ENCODE results near the gene ZNF91.
"Not testable (repeated sequence)": the region's sequence is repeated elsewhere in the genome, so short reads cannot be mapped to it uniquely, and the experiment has no call there.

The ZNF91 gene

DNA sequence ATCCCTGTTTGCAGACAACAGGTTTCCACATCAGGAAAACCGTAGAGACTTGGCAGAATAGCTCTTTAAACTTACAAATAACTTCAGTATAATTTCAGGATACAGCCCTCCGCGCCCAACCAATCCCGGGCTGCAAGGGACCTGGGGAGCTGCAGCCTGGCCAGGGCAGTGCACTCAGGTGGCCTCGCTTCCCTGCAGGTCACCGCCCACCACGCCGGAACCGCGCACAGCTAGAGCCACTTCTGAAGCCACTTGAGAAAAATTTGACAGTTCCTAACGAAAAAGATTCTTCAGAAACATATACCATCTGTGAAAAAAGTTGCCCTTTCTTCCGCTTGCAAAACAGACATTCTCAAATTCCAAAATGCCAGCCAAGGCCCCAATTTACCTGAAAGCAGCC lies 11.1 kb downstream of the ZNF91 start:
- Histone ChIP-seq H4K91ac (ENCODE audit: low read depth, low read length, poor library complexity) (no peak overlapping the region), H3K4me2 (ENCODE audit: insufficient read depth, low read length, poor library complexity, severe bottlenecking) (no peak overlapping the region), H3K36me3 (replicated peaks in 1 of 2; ENCODE audit: control insufficient read depth in 2 of 2, insufficient read depth in 2 of 2, low read length in 2 of 2) (peaks cover 17 to 100% of the 10 kb centered on the region in 2 donors), H3K27ac (replicated peaks; ENCODE audit: low read length) (no peak overlapping the region), H2BK12ac (ENCODE audit: low read length) (no peak overlapping the region), H3K9ac (ENCODE audit: low read depth, low read length, poor library complexity) (no peak overlapping the region), H3K27me3 (ENCODE audit: control insufficient read depth in 3 of 3, insufficient read depth in 3 of 3, low read depth in 1 of 3, low read length in 3 of 3) (no peaks in the 10 kb centered on the region), H3K79me1 (ENCODE audit: low read depth, low read length) (peaks cover 11% of the 10 kb centered on the region), H3K4me1 (ENCODE audit: control insufficient read depth in 2 of 2, insufficient read depth in 1 of 2, low read depth in 1 of 2, low read length in 2 of 2) (no peaks in the 10 kb centered on the region), H3K14ac (ENCODE audit: low read length) (no peak overlapping the region), H2BK120ac (ENCODE audit: low read depth, low read length) (no peak overlapping the region), H2AFZ (ENCODE audit: low read length) (no peak overlapping the region), H2BK15ac (ENCODE audit: low read length) (no peak overlapping the region), H3K9me3 (replicated peaks in 1 of 2; ENCODE audit: control insufficient read depth in 2 of 2, insufficient read depth in 1 of 2, low read depth in 1 of 2, low read length in 2 of 2) (peaks cover 14 to 95% of the 10 kb centered on the region in 2 donors), H2AK5ac (ENCODE audit: low read depth, low read length) (no peak overlapping the region), H2BK5ac (ENCODE audit: low read length) (no peak overlapping the region), H3K4me3 (ENCODE audit: low read length in 2 of 2) (no peak overlapping the region), H3K18ac (ENCODE audit: low read length) (no peak overlapping the region), H4K8ac (ENCODE audit: low read depth, low read length) (no peak overlapping the region), H3K4ac (ENCODE audit: low read length) (no peak overlapping the region), H3K23ac (ENCODE audit: low read depth, low read length, poor library complexity) (no peak overlapping the region)
- no peak for DNase-seq (ENCODE audit: low spot score)
- no CpG with 5 or more reads among the region's 12 CpGs for WGBS, 2 donors (ENCODE audit: extremely low coverage in 2 of 2, insufficient read length in 2 of 2, insufficient replicate concordance in 1 of 2)

DNA sequence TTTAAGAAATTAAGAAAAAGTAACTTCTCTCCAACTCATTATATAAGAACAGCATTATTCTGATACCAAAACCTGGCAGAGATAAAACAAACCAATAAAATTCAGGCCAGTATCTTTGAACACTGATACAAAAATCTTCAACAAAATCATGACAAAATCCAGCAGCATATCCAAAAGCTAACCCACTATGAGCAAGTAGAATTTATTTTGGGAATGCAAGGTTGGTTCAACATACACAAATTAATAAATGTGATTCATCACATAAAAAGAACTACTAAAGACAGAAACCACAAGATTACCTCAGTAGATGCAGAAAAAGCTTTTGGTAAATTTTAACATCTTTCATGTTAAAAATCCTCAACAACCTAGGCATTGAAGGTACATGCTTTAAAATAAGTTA lies 12.3 kb downstream of the ZNF91 start:
- no peak for DNase-seq (ENCODE audit: low spot score)
- no peak overlapping the region for H3K4me2 ChIP-seq (ENCODE audit: insufficient read depth, low read length, poor library complexity, severe bottlenecking)
- no peak overlapping the region for H2BK5ac ChIP-seq (ENCODE audit: low read length)
- H2BK120ac ChIP-seq (ENCODE audit: low read depth, low read length): no peak overlapping the region
- no peak overlapping the region for H4K8ac ChIP-seq (ENCODE audit: low read depth, low read length)
- H2AFZ ChIP-seq (ENCODE audit: low read length): no peak overlapping the region
- no peak overlapping the region for H3K23ac ChIP-seq (ENCODE audit: low read depth, low read length, poor library complexity)
- H3K4me3 ChIP-seq (ENCODE audit: low read length in 2 of 2): no peak overlapping the region
- no peak overlapping the region for H3K9ac ChIP-seq (ENCODE audit: low read depth, low read length, poor library complexity)
- H3K27ac ChIP-seq (replicated peaks; ENCODE audit: low read length): no peak overlapping the region
- H2BK15ac ChIP-seq (ENCODE audit: low read length): no peak overlapping the region
- no peak overlapping the region for H2BK12ac ChIP-seq (ENCODE audit: low read length)
- H3K14ac ChIP-seq (ENCODE audit: low read length): no peak overlapping the region
- H3K79me1 ChIP-seq (ENCODE audit: low read depth, low read length): peaks cover 13% of the 10 kb centered on the region
- H3K18ac ChIP-seq (ENCODE audit: low read length): no peak overlapping the region
- no peaks in the 10 kb centered on the region for H3K4me1 ChIP-seq (ENCODE audit: control insufficient read depth in 2 of 2, insufficient read depth in 1 of 2, low read depth in 1 of 2, low read length in 2 of 2)
- peaks cover 19 to 96% of the 10 kb centered on the region in 2 donors for H3K9me3 ChIP-seq (replicated peaks in 1 of 2; ENCODE audit: control insufficient read depth in 2 of 2, insufficient read depth in 1 of 2, low read depth in 1 of 2, low read length in 2 of 2)
- H2AK5ac ChIP-seq (ENCODE audit: low read depth, low read length): no peak overlapping the region
- H3K4ac ChIP-seq (ENCODE audit: low read length): no peak overlapping the region
- H3K27me3 ChIP-seq (ENCODE audit: control insufficient read depth in 3 of 3, insufficient read depth in 3 of 3, low read depth in 1 of 3, low read length in 3 of 3): no peaks in the 10 kb centered on the region
- no peak overlapping the region for H4K91ac ChIP-seq (ENCODE audit: low read depth, low read length, poor library complexity)
- H3K36me3 ChIP-seq (replicated peaks in 1 of 2; ENCODE audit: control insufficient read depth in 2 of 2, insufficient read depth in 2 of 2, low read length in 2 of 2): peaks cover 15 to 100% of the 10 kb centered on the region in 2 donors

DNA sequence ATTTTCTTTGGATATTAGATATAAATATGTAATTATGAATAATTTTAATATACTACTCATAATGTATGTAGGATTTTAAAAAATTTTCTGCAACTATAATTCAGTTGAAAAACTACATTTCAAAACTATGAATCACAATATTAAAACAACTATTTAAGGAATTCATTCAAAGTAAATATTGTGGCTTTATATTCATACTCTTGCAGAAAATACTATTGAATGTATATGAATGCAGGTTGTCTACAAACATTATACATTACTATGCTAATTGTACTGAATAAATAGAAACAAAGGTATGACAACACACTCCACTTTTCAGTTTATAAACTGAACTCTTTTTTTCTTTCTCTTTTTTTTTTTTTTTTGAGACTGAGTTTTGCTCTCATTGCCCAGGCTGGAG lies 14.2 kb downstream of the ZNF91 start:
- no peak overlapping the region for H3K4me2 ChIP-seq (ENCODE audit: insufficient read depth, low read length, poor library complexity, severe bottlenecking)
- no peak overlapping the region for H3K23ac ChIP-seq (ENCODE audit: low read depth, low read length, poor library complexity)
- H2AFZ ChIP-seq (ENCODE audit: low read length): no peak overlapping the region
- no peak overlapping the region for H3K27ac ChIP-seq (replicated peaks; ENCODE audit: low read length)
- H3K18ac ChIP-seq (ENCODE audit: low read length): no peak overlapping the region
- peaks cover 15 to 100% of the 10 kb centered on the region in 2 donors for H3K36me3 ChIP-seq (replicated peaks in 1 of 2; ENCODE audit: control insufficient read depth in 2 of 2, insufficient read depth in 2 of 2, low read length in 2 of 2)
- H2BK15ac ChIP-seq (ENCODE audit: low read length): no peak overlapping the region
- no peak overlapping the region for H3K14ac ChIP-seq (ENCODE audit: low read length)
- H4K91ac ChIP-seq (ENCODE audit: low read depth, low read length, poor library complexity): no peak overlapping the region
- no peaks in the 10 kb centered on the region for H3K27me3 ChIP-seq (ENCODE audit: control insufficient read depth in 3 of 3, insufficient read depth in 3 of 3, low read depth in 1 of 3, low read length in 3 of 3)
- H3K4ac ChIP-seq (ENCODE audit: low read length): no peak overlapping the region
- H2BK12ac ChIP-seq (ENCODE audit: low read length): no peak overlapping the region
- no peak for DNase-seq (ENCODE audit: low spot score)
- no peak overlapping the region for H2BK120ac ChIP-seq (ENCODE audit: low read depth, low read length)
- H3K79me1 ChIP-seq (ENCODE audit: low read depth, low read length): peaks cover 13% of the 10 kb centered on the region
- no peaks in the 10 kb centered on the region for H3K4me1 ChIP-seq (ENCODE audit: control insufficient read depth in 2 of 2, insufficient read depth in 1 of 2, low read depth in 1 of 2, low read length in 2 of 2)
- no peak overlapping the region for H3K4me3 ChIP-seq (ENCODE audit: low read length in 2 of 2)
- no peak overlapping the region for H3K9ac ChIP-seq (ENCODE audit: low read depth, low read length, poor library complexity)
- H2BK5ac ChIP-seq (ENCODE audit: low read length): no peak overlapping the region
- peaks cover 19 to 99% of the 10 kb centered on the region in 2 donors for H3K9me3 ChIP-seq (replicated peaks in 1 of 2; ENCODE audit: control insufficient read depth in 2 of 2, insufficient read depth in 1 of 2, low read depth in 1 of 2, low read length in 2 of 2)
- H2AK5ac ChIP-seq (ENCODE audit: low read depth, low read length): no peak overlapping the region
- no peak overlapping the region for H4K8ac ChIP-seq (ENCODE audit: low read depth, low read length)

DNA sequence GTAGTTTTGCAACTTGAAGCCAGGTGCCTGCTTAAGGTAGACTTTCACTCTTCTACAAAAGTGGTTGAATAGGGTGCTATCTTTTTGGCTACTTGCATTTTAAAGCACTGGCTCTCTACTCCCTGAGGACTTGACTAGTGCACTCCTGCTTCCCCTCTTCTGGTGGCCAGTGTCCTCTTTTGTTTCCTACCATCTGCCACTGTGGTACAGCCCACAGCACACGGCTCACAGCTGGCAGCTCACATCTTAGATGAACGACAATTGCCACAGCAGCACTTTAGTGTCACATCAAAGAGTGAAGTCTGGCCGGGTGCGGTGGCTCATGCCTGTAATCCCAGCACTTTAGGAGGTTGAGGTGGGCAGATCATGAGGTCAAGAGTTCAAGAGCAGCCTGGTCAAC lies 15.6 kb downstream of the ZNF91 start:
- not testable (repeated sequence) for H3K27ac ChIP-seq (replicated peaks; ENCODE audit: low read length); H3K4me2 ChIP-seq (ENCODE audit: insufficient read depth, low read length, poor library complexity, severe bottlenecking); H2BK120ac ChIP-seq (ENCODE audit: low read depth, low read length); H3K18ac ChIP-seq (ENCODE audit: low read length); H2BK12ac ChIP-seq (ENCODE audit: low read length); H3K27me3 ChIP-seq (ENCODE audit: control insufficient read depth in 3 of 3, insufficient read depth in 3 of 3, low read depth in 1 of 3, low read length in 3 of 3); H3K4ac ChIP-seq (ENCODE audit: low read length); H3K4me1 ChIP-seq (ENCODE audit: control insufficient read depth in 2 of 2, insufficient read depth in 1 of 2, low read depth in 1 of 2, low read length in 2 of 2); H2AFZ ChIP-seq (ENCODE audit: low read length); H4K91ac ChIP-seq (ENCODE audit: low read depth, low read length, poor library complexity); H3K23ac ChIP-seq (ENCODE audit: low read depth, low read length, poor library complexity); H2BK5ac ChIP-seq (ENCODE audit: low read length); H3K9ac ChIP-seq (ENCODE audit: low read depth, low read length, poor library complexity); H4K8ac ChIP-seq (ENCODE audit: low read depth, low read length); DNase-seq (ENCODE audit: low spot score); H2AK5ac ChIP-seq (ENCODE audit: low read depth, low read length); H2BK15ac ChIP-seq (ENCODE audit: low read length); H3K14ac ChIP-seq (ENCODE audit: low read length)
- H3K79me1 ChIP-seq (ENCODE audit: low read depth, low read length): peaks cover 11% of the 10 kb centered on the region
- WGBS, 2 donors (ENCODE audit: extremely low coverage in 2 of 2, insufficient read length in 2 of 2, insufficient replicate concordance in 1 of 2): no CpG with 5 or more reads among the region's 4 CpGs
- peaks cover 11 to 99% of the 10 kb centered on the region in 2 donors for H3K36me3 ChIP-seq (replicated peaks in 1 of 2; ENCODE audit: control insufficient read depth in 2 of 2, insufficient read depth in 2 of 2, low read length in 2 of 2)
- H3K4me3 ChIP-seq (ENCODE audit: low read length in 2 of 2): peak overlapping the region in 1 of 2 donors; percentile 41
- H3K9me3 ChIP-seq (replicated peaks in 1 of 2; ENCODE audit: control insufficient read depth in 2 of 2, insufficient read depth in 1 of 2, low read depth in 1 of 2, low read length in 2 of 2): peaks cover 15 to 98% of the 10 kb centered on the region in 2 donors

All from neuronal stem cell (in vitro differentiated cells).